Measurements from ENCODE around the gene GPR158.

- TF ChIP-seq, protein P1, sequence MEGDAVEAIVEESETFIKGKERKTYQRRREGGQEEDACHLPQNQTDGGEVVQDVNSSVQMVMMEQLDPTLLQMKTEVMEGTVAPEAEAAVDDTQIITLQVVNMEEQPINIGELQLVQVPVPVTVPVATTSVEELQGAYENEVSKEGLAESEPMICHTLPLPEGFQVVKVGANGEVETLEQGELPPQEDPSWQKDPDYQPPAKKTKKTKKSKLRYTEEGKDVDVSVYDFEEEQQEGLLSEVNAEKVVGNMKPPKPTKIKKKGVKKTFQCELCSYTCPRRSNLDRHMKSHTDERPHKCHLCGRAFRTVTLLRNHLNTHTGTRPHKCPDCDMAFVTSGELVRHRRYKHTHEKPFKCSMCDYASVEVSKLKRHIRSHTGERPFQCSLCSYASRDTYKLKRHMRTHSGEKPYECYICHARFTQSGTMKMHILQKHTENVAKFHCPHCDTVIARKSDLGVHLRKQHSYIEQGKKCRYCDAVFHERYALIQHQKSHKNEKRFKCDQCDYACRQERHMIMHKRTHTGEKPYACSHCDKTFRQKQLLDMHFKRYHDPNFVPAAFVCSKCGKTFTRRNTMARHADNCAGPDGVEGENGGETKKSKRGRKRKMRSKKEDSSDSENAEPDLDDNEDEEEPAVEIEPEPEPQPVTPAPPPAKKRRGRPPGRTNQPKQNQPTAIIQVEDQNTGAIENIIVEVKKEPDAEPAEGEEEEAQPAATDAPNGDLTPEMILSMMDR (IDR thresholded peaks at IDR 0.05): no peak
- no peak for TF ChIP-seq POLR2A (IDR thresholded peaks at IDR 0.05)
These were observed 467.9 kb downstream of the GPR158 start for GRCh38 chr10:25642721-25643120.
